ENCODE data around the gene RAB1A.
"Not testable (repeated sequence)": the region's sequence is repeated elsewhere in the genome, so short reads cannot be mapped to it uniquely, and the experiment has no call there.

The RAB1A gene

GRCh38 chr2:65129286-65129825 lies 550 bp downstream of the RAB1A start:
- peak overlapping the region; percentile 98 for H3K9ac ChIP-seq (ENCODE audit: insufficient read length)
- H3K27ac ChIP-seq, result peak overlapping the region; percentile 83
- H3K4me3 ChIP-seq, result peak overlapping the region; percentile 96
- DNase-seq (ENCODE audit: low read depth, low spot score), result no peak
- no peaks in the 10 kb centered on the region; the same call in 1 of the 2 replicates for H3K36me3 ChIP-seq (ENCODE audit: insufficient read depth, low read length)
- no peak for TF ChIP-seq FOXP2 (optimal IDR thresholded peaks at IDR 0.05; ENCODE audit: control extremely low read depth, extremely low read length, insufficient read depth)
- no peaks in the 10 kb centered on the region for H3K9me3 ChIP-seq (ENCODE audit: low read depth, low read length)

DNA sequence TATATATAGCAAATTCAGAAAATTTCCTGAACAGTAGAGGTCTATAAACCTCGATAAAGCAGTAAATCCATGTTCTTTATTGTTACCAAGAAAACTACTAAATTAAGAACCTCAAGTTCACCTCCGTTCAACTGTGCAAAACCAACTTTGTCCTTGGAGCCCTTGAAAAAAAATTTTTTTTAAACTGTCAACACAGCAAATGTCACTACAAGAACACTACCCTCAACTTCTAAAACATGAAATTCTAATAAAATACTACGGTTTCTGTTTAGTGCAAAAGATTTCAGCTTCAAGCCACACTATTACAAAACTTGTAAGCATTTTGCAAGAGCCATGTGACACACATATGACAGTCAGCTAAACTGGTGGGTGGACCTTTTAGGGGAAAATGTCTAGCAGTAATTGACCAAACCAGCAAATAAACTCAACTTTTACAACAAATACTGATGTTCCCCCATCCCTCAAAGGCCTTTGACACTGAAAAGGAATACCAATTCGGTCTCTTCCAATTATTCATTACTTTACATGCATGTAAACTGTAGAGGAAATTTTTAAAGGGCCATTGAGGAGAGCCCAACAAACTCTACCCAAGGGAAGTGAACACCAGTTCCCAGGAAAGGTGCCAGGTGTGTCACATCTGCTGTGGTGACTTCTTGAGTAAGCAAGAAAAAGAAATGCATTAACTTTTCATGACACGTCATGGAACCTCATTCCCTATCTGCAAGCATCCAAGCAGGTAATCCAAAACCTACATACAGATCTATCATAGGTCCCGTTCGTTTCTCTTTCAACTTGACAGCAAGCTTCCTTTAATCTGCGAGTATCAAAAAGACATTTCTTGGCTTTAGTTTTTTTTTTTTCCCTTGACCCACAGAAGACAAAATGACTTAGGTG lies 1.4 kb downstream of the RAB1A start:
- no peaks in the 10 kb centered on the region; the same call in 1 of the 2 replicates for H3K36me3 ChIP-seq (ENCODE audit: insufficient read depth, low read length)
- no peak for TF ChIP-seq POLR2AphosphoS5 (IDR thresholded peaks at IDR 0.05; ENCODE audit: borderline replicate concordance, low read depth, low read length)
- no peak for TF ChIP-seq EZH2 (IDR thresholded peaks at IDR 0.05)
- no peak for TF ChIP-seq FOXP2 (optimal IDR thresholded peaks at IDR 0.05; ENCODE audit: control extremely low read depth, extremely low read length, insufficient read depth)
- peak overlapping the region; percentile 98 for H3K9ac ChIP-seq (ENCODE audit: insufficient read length)
- DNase-seq (ENCODE audit: low read depth, low spot score), result no peak
- H3K4me3 ChIP-seq, result peak overlapping the region; percentile 96
- H3K9me3 ChIP-seq (ENCODE audit: low read depth, low read length), result no peaks in the 10 kb centered on the region
- H3K27ac ChIP-seq, result peak overlapping the region; percentile 49

DNA sequence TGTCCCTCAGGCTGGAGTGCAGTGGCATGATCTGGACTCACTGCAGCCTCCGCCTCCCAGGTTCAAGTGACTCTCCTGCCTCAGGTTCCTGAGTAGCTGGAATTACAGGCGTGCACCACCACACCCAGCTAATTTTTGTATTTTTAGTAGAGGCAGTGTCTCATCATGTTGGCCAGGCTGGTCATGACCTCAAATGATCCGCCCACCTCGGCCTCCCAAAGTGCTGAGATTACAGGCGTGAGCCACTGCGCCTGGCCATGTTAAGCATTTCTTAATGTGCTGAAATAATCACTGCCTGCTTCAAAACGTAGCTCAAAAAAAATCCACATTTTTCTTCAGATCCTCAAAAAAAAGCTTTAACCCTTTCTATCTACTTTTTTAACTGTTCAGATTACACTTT lies 4.4 kb downstream of the RAB1A start:
- H3K4me3 ChIP-seq; DNase-seq (ENCODE audit: low read depth, low spot score): not testable (repeated sequence)

GRCh38 chr2:65122313-65122712 lies 7.6 kb downstream of the RAB1A start:
- H3K36me3 ChIP-seq (ENCODE audit: insufficient read depth, low read length), result no peaks in the 10 kb centered on the region; the same call in 1 of the 2 replicates
- H3K9me3 ChIP-seq (ENCODE audit: low read depth, low read length), result no peaks in the 10 kb centered on the region
- TF ChIP-seq EZH2 (IDR thresholded peaks at IDR 0.05) (no peak), POLR2AphosphoS5 (IDR thresholded peaks at IDR 0.05; ENCODE audit: borderline replicate concordance, low read depth, low read length) (no peak), FOXP2 (optimal IDR thresholded peaks at IDR 0.05; ENCODE audit: control extremely low read depth, extremely low read length, insufficient read depth) (no peak)
- H3K27ac ChIP-seq, result no peak overlapping the region
- H3K4me3 ChIP-seq, result no peak overlapping the region
- no peak overlapping the region for H3K9ac ChIP-seq (ENCODE audit: insufficient read length)
- DNase-seq (ENCODE audit: low read depth, low spot score), result no peak

More for the DNA sequence above, 4.4 kb downstream of the RAB1A start:
- not testable (repeated sequence) for H3K36me3 ChIP-seq (ENCODE audit: insufficient read depth, low read length); H3K9me3 ChIP-seq (ENCODE audit: low read depth, low read length); H3K27ac ChIP-seq; H3K9ac ChIP-seq (ENCODE audit: insufficient read length)

DNA sequence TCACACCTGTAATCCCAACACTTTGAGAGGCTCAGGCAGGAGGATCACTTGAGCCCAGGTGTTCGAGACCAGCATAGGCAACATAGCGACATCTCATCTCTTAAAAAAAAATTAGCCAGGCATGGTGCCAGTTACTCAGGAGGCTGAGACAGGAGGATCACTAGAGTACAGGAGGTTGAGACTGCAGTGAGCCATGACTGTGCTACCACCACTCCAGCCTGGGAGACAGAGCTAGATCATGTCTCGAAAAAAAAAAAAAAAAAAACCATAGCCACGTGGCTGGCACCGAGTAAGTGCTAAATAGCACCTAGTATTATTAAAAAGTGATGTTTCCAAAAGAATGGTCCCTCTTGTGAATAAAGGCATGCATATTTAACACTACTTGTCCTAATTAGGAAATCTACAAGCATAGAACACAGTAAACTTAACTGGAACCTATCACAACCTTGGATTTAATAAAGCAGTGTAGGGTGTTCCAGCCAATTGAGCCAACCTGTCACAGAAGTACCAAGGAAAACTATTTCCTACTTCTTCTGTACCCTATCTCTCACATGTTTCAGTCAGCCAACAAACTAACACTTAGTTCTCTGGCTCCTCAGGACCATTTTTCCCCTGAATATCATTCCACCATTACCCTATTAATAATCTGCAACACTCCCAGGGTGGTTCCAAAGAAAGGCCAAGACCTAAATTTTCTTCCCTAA lies 8.8 kb downstream of the RAB1A start:
- DNase-seq (ENCODE audit: low read depth, low spot score), result no peak
- peak overlapping the region; percentile 56; the same call in 1 of the 2 replicates for H3K27ac ChIP-seq
- no peaks in the 10 kb centered on the region for H3K9me3 ChIP-seq (ENCODE audit: low read depth, low read length)
- TF ChIP-seq FOXP2 (optimal IDR thresholded peaks at IDR 0.05; ENCODE audit: control extremely low read depth, extremely low read length, insufficient read depth), result no peak
- no peak for TF ChIP-seq EZH2 (IDR thresholded peaks at IDR 0.05)
- TF ChIP-seq POLR2AphosphoS5 (IDR thresholded peaks at IDR 0.05; ENCODE audit: borderline replicate concordance, low read depth, low read length), result no peak
- H3K4me3 ChIP-seq, result no peak overlapping the region
- H3K36me3 ChIP-seq (ENCODE audit: insufficient read depth, low read length), result no peaks in the 10 kb centered on the region; the same call in 1 of the 2 replicates
- H3K9ac ChIP-seq (ENCODE audit: insufficient read length), result no peak overlapping the region

DNA sequence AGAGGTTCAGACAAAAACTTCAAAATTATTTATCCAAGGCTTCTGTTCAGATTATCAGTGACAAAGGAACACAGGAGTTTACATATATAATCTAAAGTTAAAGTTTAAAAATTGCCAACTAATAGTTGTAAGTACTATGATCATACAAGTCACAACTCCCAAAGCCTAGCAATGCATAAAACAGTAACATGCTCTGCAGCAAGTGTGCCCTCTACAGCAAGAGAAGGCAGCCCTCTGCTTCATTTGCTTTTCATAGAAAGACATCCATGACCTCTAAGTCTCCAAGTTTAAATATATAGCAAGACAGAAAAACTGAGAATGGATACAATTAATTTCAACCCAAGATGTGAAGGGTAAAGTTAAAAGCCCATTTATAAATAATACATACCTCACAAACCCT lies 13.3 kb downstream of the RAB1A start:
- H3K4me3 ChIP-seq, result no peak overlapping the region
- no peak for TF ChIP-seq POLR2AphosphoS5 (IDR thresholded peaks at IDR 0.05; ENCODE audit: borderline replicate concordance, low read depth, low read length)
- TF ChIP-seq FOXP2 (optimal IDR thresholded peaks at IDR 0.05; ENCODE audit: control extremely low read depth, extremely low read length, insufficient read depth), result no peak
- TF ChIP-seq EZH2 (IDR thresholded peaks at IDR 0.05), result no peak

DNA sequence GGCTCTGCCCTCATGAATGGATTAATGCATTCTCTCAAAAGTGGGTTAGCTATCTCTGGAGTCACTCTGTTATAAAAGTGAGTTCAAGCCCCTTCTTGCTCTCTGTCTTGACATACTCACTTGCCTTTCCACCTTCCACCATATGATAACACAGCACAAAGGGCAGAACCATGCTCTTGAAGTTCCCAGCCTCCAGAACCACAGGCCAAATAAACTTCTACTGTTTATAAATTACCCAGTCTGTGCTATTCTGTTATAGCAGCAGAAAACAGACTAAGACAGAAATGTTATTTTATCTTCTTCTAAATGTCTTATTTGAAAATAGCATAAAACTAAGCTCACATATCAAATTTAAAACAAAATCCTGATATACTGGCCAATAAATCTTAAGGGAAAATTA lies 15.0 kb downstream of the RAB1A start:
- no peaks in the 10 kb centered on the region for H3K36me3 ChIP-seq (ENCODE audit: insufficient read depth, low read length)
- H3K4me3 ChIP-seq, result no peak overlapping the region
- no peaks in the 10 kb centered on the region for H3K9me3 ChIP-seq (ENCODE audit: low read depth, low read length)
- TF ChIP-seq EZH2 (IDR thresholded peaks at IDR 0.05) (no peak), FOXP2 (optimal IDR thresholded peaks at IDR 0.05; ENCODE audit: control extremely low read depth, extremely low read length, insufficient read depth) (no peak), POLR2AphosphoS5 (IDR thresholded peaks at IDR 0.05; ENCODE audit: borderline replicate concordance, low read depth, low read length) (no peak)
- no peak for DNase-seq (ENCODE audit: low read depth, low spot score)
- H3K27ac ChIP-seq, result no peak overlapping the region
- no peak overlapping the region for H3K9ac ChIP-seq (ENCODE audit: insufficient read length)

More for the DNA sequence above, 13.3 kb downstream of the RAB1A start:
- no peak for DNase-seq (ENCODE audit: low read depth, low spot score)
- Histone ChIP-seq H3K9me3 (ENCODE audit: low read depth, low read length) (no peaks in the 10 kb centered on the region), H3K36me3 (ENCODE audit: insufficient read depth, low read length) (no peaks in the 10 kb centered on the region; the same call in 1 of the 2 replicates), H3K27ac (no peak overlapping the region), H3K9ac (ENCODE audit: insufficient read length) (no peak overlapping the region)

GRCh38 chr2:65113816-65114215 lies 16.1 kb downstream of the RAB1A start:
- Histone ChIP-seq H3K9ac (ENCODE audit: insufficient read length) (no peak overlapping the region), H3K27ac (no peak overlapping the region), H3K4me3 (no peak overlapping the region), H3K9me3 (ENCODE audit: low read depth, low read length) (no peaks in the 10 kb centered on the region), H3K36me3 (ENCODE audit: insufficient read depth, low read length) (no peaks in the 10 kb centered on the region)
- DNase-seq (ENCODE audit: low read depth, low spot score), result no peak
- TF ChIP-seq FOXP2 (optimal IDR thresholded peaks at IDR 0.05; ENCODE audit: control extremely low read depth, extremely low read length, insufficient read depth) (no peak), POLR2AphosphoS5 (IDR thresholded peaks at IDR 0.05; ENCODE audit: borderline replicate concordance, low read depth, low read length) (no peak), EZH2 (IDR thresholded peaks at IDR 0.05) (no peak)

Measured in SK-N-MC (cell line).